Hepatocyte (in vitro differentiated cells): Measurements from ENCODE around the gene TRABD. TPM values are rescaled to one million over a fixed set of nuclear protein-coding genes. Genes with fewer than 3 reads are reported as not detected.

Source experiments
- DNase-seq: peaks from one replicate; pipeline ENCODE4 v3.0.0-alpha.2; 2016; ENCODE audit warnings: low spot score
- H2AFZ ChIP-seq: fragments of 200-600 bp; sonication (generic); 2 replicates; pipeline ENCODE4 v1.6.0; 2016; ENCODE audit warnings: antibody characterized with exemption, mild to moderate bottlenecking
- H3K27ac ChIP-seq: fragments of 200-600 bp; sonication (generic); 2 replicates; pipeline ENCODE4 v1.5.1; 2016; ENCODE audit warnings: mild to moderate bottlenecking
- H3K27me3 ChIP-seq: fragments of 200-600 bp; sonication (generic); 2 replicates; pipeline ENCODE4 v1.6.1; 2016
- H3K36me3 ChIP-seq: fragments of 200-600 bp; sonication (generic); replicated peaks from 2 replicates; pipeline ENCODE4 v1.5.1; 2016; ENCODE audit warnings: low read depth; ENCODE audit not compliant: insufficient read depth
- H3K4me1 ChIP-seq: fragments of 200-600 bp; sonication (generic); 2 replicates; pipeline ENCODE4 v1.5.1; 2016; ENCODE audit warnings: mild to moderate bottlenecking, moderate library complexity; ENCODE audit not compliant: insufficient read depth
- H3K4me2 ChIP-seq: fragments of 200-600 bp; sonication (generic); 2 replicates; pipeline ENCODE4 v1.6.0; 2016
- H3K4me3 ChIP-seq: fragments of 200-600 bp; sonication (generic); 2 replicates; pipeline ENCODE4 v1.5.1; 2016; ENCODE audit warnings: mild to moderate bottlenecking
- H3K79me2 ChIP-seq: fragments of 200-600 bp; sonication (generic); 2 replicates; pipeline ENCODE4 v1.6.0; 2017; ENCODE audit warnings: mild to moderate bottlenecking
- H3K9me2 ChIP-seq: fragments of 200-600 bp; sonication (generic); replicated peaks from 2 replicates; pipeline ENCODE4 v1.6.0; 2017; ENCODE audit warnings: mild to moderate bottlenecking; ENCODE audit not compliant: insufficient read depth
- H3K9me3 ChIP-seq: fragments of 200-600 bp; sonication (generic); 2 replicates; pipeline ENCODE4 v1.5.1; 2016; ENCODE audit warnings: low read depth, mild to moderate bottlenecking
- H4K20me1 ChIP-seq: fragments of 200-600 bp; sonication (generic); 2 replicates; pipeline ENCODE4 v1.6.0; 2016; ENCODE audit warnings: mild to moderate bottlenecking; ENCODE audit not compliant: insufficient read depth, poor library complexity, severe bottlenecking
- CTCF ChIP-seq: fragments of 200-600 bp; sonication (generic); IDR thresholded peaks from 2 replicates; pipeline ENCODE4 v1.5.1; 2016; ENCODE audit warnings: antibody characterized with exemption, mild to moderate bottlenecking; ENCODE audit not compliant: poor library complexity
- EZH2 ChIP-seq: fragments of 200-600 bp; sonication (generic); IDR thresholded peaks from 2 replicates; pipeline ENCODE4 v1.6.1; 2016; ENCODE audit warnings: antibody characterized with exemption, mild to moderate bottlenecking, borderline replicate concordance
- EZH2phosphoT487 ChIP-seq: fragments of 200-600 bp; sonication (generic); IDR thresholded peaks from one replicate; pipeline ENCODE4 v1.6.1; 2018; ENCODE audit warnings: antibody characterized with exemption, mild to moderate bottlenecking, low read depth, moderate library complexity; ENCODE audit not compliant: unreplicated experiment, severe bottlenecking
- WGBS: methylation state at CpG from one replicate; pipeline ENCODE4 v1.1.6; 2016; ENCODE audit warnings: low lambda C conversion rate; ENCODE audit errors: missing lambda C conversion rate; 5-methylcytosine and 5-hydroxymethylcytosine counted together
- polyA plus RNA-seq: library from polyadenylated mRNA; unstranded; fragments of >200 nt; fragmentation: Nextera tagmentation; extraction: Ambion mirVana; gene quantifications from 2 replicates; pipeline ENCODE4 v1.2.1, GENCODE V29; 2016
- total RNA-seq: library from RNA; depleted of rRNA; stranded (reverse); fragments of >200 nt; gene quantifications from 2 replicates; pipeline ENCODE4 v1.2.3, GENCODE V29; 2014

TRABD gene
- total and polyA plus RNA-seq, 2 experiments from 2014 or later, result 25.9 to 62.3 TPM

GRCh38 chr22:50178871-50179869 lies 6.5 kb upstream of the TRABD start:
- no peaks in the 10 kb centered on the region for H3K9me3 ChIP-seq
- H2AFZ ChIP-seq, result no peak overlapping the region
- no peak for DNase-seq
- WGBS, result 93% methylated on average over 54 of the region's 64 CpGs
- no peaks in the 10 kb centered on the region for H3K36me3 ChIP-seq
- H3K4me1 ChIP-seq, result peaks cover 3% of the 10 kb centered on the region
- H3K4me3 ChIP-seq, result no peak overlapping the region
- TF ChIP-seq EZH2phosphoT487 (no peak), CTCF (no peak), EZH2 (no peak)
- H3K27me3 ChIP-seq, result no peaks in the 10 kb centered on the region
- H3K4me2 ChIP-seq, result no peak overlapping the region
- no peak overlapping the region for H3K27ac ChIP-seq
- H3K79me2 ChIP-seq, result no peaks in the 10 kb centered on the region
- no peaks in the 10 kb centered on the region for H4K20me1 ChIP-seq
- no peaks in the 10 kb centered on the region for H3K9me2 ChIP-seq

- H3K79me2 ChIP-seq, result no peaks in the 10 kb centered on the region
- TF ChIP-seq EZH2 (no peak), EZH2phosphoT487 (no peak), CTCF (no peak)
- no peak overlapping the region for H3K4me2 ChIP-seq
- no peaks in the 10 kb centered on the region for H3K27me3 ChIP-seq
- WGBS, result 92% methylated on average over 39 of the region's 39 CpGs
- no peaks in the 10 kb centered on the region for H3K36me3 ChIP-seq
- peaks cover 10% of the 10 kb centered on the region for H3K4me1 ChIP-seq
- H3K27ac ChIP-seq, result no peak overlapping the region
- H3K9me2 ChIP-seq, result no peaks in the 10 kb centered on the region
- DNase-seq, result no peak
- H2AFZ ChIP-seq, result no peak overlapping the region
- H3K4me3 ChIP-seq, result no peak overlapping the region
- no peaks in the 10 kb centered on the region for H3K9me3 ChIP-seq
- H4K20me1 ChIP-seq, result no peaks in the 10 kb centered on the region
Observed at GRCh38 chr22:50179937-50180726, 5.6 kb upstream of the TRABD start.

GRCh38 chr22:50180727-50181521 lies 4.8 kb upstream of the TRABD start:
- Histone ChIP-seq H4K20me1 (no peaks in the 10 kb centered on the region), H3K27ac (no peak overlapping the region), H3K4me2 (no peak overlapping the region), H3K36me3 (no peaks in the 10 kb centered on the region), H3K4me3 (no peak overlapping the region), H3K9me3 (no peaks in the 10 kb centered on the region), H3K27me3 (no peaks in the 10 kb centered on the region), H3K4me1 (peaks cover 14% of the 10 kb centered on the region), H2AFZ (no peak overlapping the region), H3K79me2 (peaks cover 3% of the 10 kb centered on the region), H3K9me2 (no peaks in the 10 kb centered on the region)
- WGBS, result 94% methylated on average over 26 of the region's 27 CpGs
- no peak for DNase-seq
- no peak for TF ChIP-seq EZH2phosphoT487
- no peak for TF ChIP-seq CTCF
- TF ChIP-seq EZH2, result no peak
